Measurements from ENCODE around the gene ARHGEF18. TPM values are rescaled to one million over a fixed set of nuclear protein-coding genes. Genes with fewer than 3 reads are reported as not detected.
A peak's percentile ranks its signal among the peaks of the same experiment; 100 is the strongest.

ARHGEF18 gene
- total RNA-seq, 2 donors from 2014 or later, result 30.0 to 51.6 TPM

GRCh38 chr19:7393939-7394730 lies 45.4 kb downstream of the ARHGEF18 start:
- peaks cover 61% of the 10 kb centered on the region for H3K4me1 ChIP-seq
- 9 to 18% methylated on average over 13 of the region's 13 CpGs for WGBS, 2 donors
- peak overlapping the region in 3 of 4 donors; percentile 84 to 89 (median 88) for H3K27ac ChIP-seq
- TF ChIP-seq CTCF (IDR thresholded peaks at IDR 0.05) (no peak), POLR2A (IDR thresholded peaks at IDR 0.05) (no peak)
- ATAC-seq (no peak), DNase-seq (no peak)
- H3K36me3 ChIP-seq (replicated peaks in 1 of 2; ENCODE audit: insufficient read depth in 1 of 2, low read depth in 2 of 2), result no peaks in the 10 kb centered on the region
- intact Hi-C loops (cut with DNase I), result no loop called here
- H3K9me3 ChIP-seq, result no peaks in the 10 kb centered on the region
- H3K27me3 ChIP-seq, result no peaks in the 10 kb centered on the region
- peak overlapping the region; percentile 87 to 96 for H3K4me3 ChIP-seq

- peaks cover 68% of the 10 kb centered on the region for H3K4me1 ChIP-seq
- intact Hi-C loops (cut with DNase I), result no loop called here
These were observed 46.1 kb downstream of the ARHGEF18 start for GRCh38 chr19:7394731-7395359.

GRCh38 chr19:7395360-7396066 lies 46.8 kb downstream of the ARHGEF18 start:
- Histone ChIP-seq H3K4me1 (peaks cover 71% of the 10 kb centered on the region), H3K4me3 (peak overlapping the region; percentile 87 to 96), H3K36me3 (replicated peaks in 1 of 2; ENCODE audit: insufficient read depth in 1 of 2, low read depth in 2 of 2) (no peaks in the 10 kb centered on the region), H3K27me3 (no peaks in the 10 kb centered on the region), H3K27ac (peak overlapping the region; percentile 83 to 89 (median 86)), H3K9me3 (no peaks in the 10 kb centered on the region)
- DNase-seq, result peak in 1 of 4 donors; percentile 11
- 0 to 1% methylated on average over 14 to 25 of the region's 28 CpGs for WGBS, 2 donors
- TF ChIP-seq CTCF (IDR thresholded peaks at IDR 0.05) (no peak), POLR2A (IDR thresholded peaks at IDR 0.05) (no peak)
- intact Hi-C loops (cut with DNase I), result no loop called here
- peak; percentile 7 for ATAC-seq

More at GRCh38 chr19:7394731-7395359, 46.1 kb downstream of the ARHGEF18 start:
- no peaks in the 10 kb centered on the region for H3K9me3 ChIP-seq
- peak overlapping the region; percentile 87 to 96 for H3K4me3 ChIP-seq
- no peaks in the 10 kb centered on the region for H3K27me3 ChIP-seq
- peak; percentile 90 for ATAC-seq
- no peaks in the 10 kb centered on the region for H3K36me3 ChIP-seq (replicated peaks in 1 of 2; ENCODE audit: insufficient read depth in 1 of 2, low read depth in 2 of 2)
- DNase-seq, result peak; percentile 88 to 93 (median 90)
- H3K27ac ChIP-seq, result peak overlapping the region; percentile 83 to 89 (median 86)
- WGBS, 2 donors, result 0% methylated on average over 5 to 60 of the region's 61 CpGs
- TF ChIP-seq POLR2A (IDR thresholded peaks at IDR 0.05) (peak; percentile 70 to 88 (median 81)), CTCF (IDR thresholded peaks at IDR 0.05) (peak in 1 of 7 experiments; percentile 11)

GRCh38 chr19:7397687-7398086 lies 49.0 kb downstream of the ARHGEF18 start:
- 88 to 92% methylated on average over 9 of the region's 9 CpGs for WGBS, 2 donors
- Histone ChIP-seq H3K9me3 (no peaks in the 10 kb centered on the region), H3K36me3 (replicated peaks in 1 of 2; ENCODE audit: insufficient read depth in 1 of 2, low read depth in 2 of 2) (no peaks in the 10 kb centered on the region), H3K4me3 (no peak overlapping the region), H3K4me1 (peaks cover 65% of the 10 kb centered on the region), H3K27me3 (no peaks in the 10 kb centered on the region), H3K27ac (peak overlapping the region; percentile 78 to 84 (median 79))
- DNase-seq, result no peak
- no peak for TF ChIP-seq POLR2A (IDR thresholded peaks at IDR 0.05)
- TF ChIP-seq CTCF (IDR thresholded peaks at IDR 0.05), result no peak
- ATAC-seq, result no peak
- intact Hi-C loops (cut with DNase I), result no loop called here

Other genes starting within 250 kb of the ARHGEF18 start
- gene INSR, start 54.5 kb upstream of the ARHGEF18 start, total RNA-seq, result 100 to 1,000 TPM; 243 to 284 TPM
- 1 to 10 TPM; 3.9 to 7.6 TPM for gene PEX11G, start 140.1 kb downstream of the ARHGEF18 start, total RNA-seq
- 10 to 100 TPM; 40.2 to 93.6 TPM for gene ZNF358, start 167.2 kb downstream of the ARHGEF18 start, total RNA-seq
- 10 to 100 TPM; 10.6 to 11.9 TPM for gene MCOLN1, start 173.7 kb downstream of the ARHGEF18 start, total RNA-seq
- gene PNPLA6, start 186.8 kb downstream of the ARHGEF18 start, total RNA-seq, result 10 to 100 TPM; 43.8 to 52.1 TPM
- gene CAMSAP3, start 246.9 kb downstream of the ARHGEF18 start, total RNA-seq, result 10 to 100 TPM; 21.8 to 32.3 TPM